ENCODE measurements around the gene OSR1.

DNA sequence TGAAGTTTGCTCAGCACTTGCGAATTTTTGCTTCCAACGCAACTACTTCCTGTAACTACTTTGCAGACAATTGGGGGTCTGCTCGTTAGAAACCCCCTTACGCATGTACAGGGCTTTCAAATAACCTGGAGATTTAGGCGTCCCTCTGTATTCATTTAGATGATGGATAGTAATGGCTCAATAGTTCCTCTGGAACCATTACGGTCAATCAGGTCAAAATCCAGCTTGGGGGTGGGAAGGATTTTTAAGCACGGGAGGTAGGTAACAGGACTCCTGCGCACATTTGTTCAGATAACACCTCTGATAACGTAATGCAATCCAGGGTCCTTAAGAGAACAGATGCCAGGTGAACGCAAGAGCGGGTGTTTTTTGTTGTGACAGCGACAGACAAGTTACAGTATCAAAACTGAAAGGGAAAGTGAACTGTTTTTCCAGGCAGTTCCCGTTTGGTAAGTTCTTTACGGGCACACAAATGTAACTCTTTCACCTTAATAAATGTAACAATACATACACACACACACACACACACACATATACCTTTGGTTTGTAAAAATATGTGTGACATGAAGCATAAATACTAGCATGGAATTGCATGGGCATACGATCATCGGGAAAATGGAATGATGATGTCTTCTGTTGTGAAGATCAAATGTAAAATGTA lies 3.8 kb upstream of the OSR1 start:
- TF ChIP-seq, protein P1, sequence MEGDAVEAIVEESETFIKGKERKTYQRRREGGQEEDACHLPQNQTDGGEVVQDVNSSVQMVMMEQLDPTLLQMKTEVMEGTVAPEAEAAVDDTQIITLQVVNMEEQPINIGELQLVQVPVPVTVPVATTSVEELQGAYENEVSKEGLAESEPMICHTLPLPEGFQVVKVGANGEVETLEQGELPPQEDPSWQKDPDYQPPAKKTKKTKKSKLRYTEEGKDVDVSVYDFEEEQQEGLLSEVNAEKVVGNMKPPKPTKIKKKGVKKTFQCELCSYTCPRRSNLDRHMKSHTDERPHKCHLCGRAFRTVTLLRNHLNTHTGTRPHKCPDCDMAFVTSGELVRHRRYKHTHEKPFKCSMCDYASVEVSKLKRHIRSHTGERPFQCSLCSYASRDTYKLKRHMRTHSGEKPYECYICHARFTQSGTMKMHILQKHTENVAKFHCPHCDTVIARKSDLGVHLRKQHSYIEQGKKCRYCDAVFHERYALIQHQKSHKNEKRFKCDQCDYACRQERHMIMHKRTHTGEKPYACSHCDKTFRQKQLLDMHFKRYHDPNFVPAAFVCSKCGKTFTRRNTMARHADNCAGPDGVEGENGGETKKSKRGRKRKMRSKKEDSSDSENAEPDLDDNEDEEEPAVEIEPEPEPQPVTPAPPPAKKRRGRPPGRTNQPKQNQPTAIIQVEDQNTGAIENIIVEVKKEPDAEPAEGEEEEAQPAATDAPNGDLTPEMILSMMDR (conservative IDR thresholded peaks at IDR 0.05; ENCODE audit: low read depth, low read length) = no peak
- TF ChIP-seq NFE2L2 (IDR thresholded peaks at IDR 0.05; ENCODE audit: low read depth, low read length) (no peak), CHD1 (IDR thresholded peaks at IDR 0.05; ENCODE audit: low read depth, low read length) (no peak), POLR2A (IDR thresholded peaks at IDR 0.05; ENCODE audit: low read depth, low read length) (no peak), MAFK (IDR thresholded peaks at IDR 0.05; ENCODE audit: low read depth, low read length) (no peak), SMC3 (IDR thresholded peaks at IDR 0.05; ENCODE audit: low read depth, low read length) (no peak), CEBPB (IDR thresholded peaks at IDR 0.05; ENCODE audit: low read depth, low read length) (no peak), RAD21 (IDR thresholded peaks at IDR 0.05; ENCODE audit: low read length) (no peak), FOS (IDR thresholded peaks at IDR 0.05; ENCODE audit: low read depth, low read length) (no peak), MAZ (IDR thresholded peaks at IDR 0.05; ENCODE audit: borderline replicate concordance, low read depth, low read length) (no peak), BHLHE40 (IDR thresholded peaks at IDR 0.05; ENCODE audit: low read depth, low read length) (no peak)
- TF ChIP-seq, protein P2, sequence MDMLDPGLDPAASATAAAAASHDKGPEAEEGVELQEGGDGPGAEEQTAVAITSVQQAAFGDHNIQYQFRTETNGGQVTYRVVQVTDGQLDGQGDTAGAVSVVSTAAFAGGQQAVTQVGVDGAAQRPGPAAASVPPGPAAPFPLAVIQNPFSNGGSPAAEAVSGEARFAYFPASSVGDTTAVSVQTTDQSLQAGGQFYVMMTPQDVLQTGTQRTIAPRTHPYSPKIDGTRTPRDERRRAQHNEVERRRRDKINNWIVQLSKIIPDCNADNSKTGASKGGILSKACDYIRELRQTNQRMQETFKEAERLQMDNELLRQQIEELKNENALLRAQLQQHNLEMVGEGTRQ (IDR thresholded peaks at IDR 0.05; ENCODE audit: low read depth, low read length) = no peak

Measured in IMR-90 (cell line).